HFFc6 (cell line): ENCODE measurements around the gene CBX5. TPM values are rescaled to one million over a fixed set of nuclear protein-coding genes. Genes with fewer than 3 reads are reported as not detected.
"Not testable (repeated sequence)": the region's sequence is repeated elsewhere in the genome, so short reads cannot be mapped to it uniquely, and the experiment has no call there.

Source experiments
- DNase-seq: peaks from one replicate; pipeline ENCODE4 v3.0.0-alpha.2; 2018
- H3K27ac Mint-ChIP-seq: 2 replicates; pipeline ENCODE4 v1.8.0; 2020; ENCODE audit warnings: mild to moderate bottlenecking, mixed read lengths
- H3K27me3 Mint-ChIP-seq: 2 replicates; pipeline ENCODE4 v1.8.0; 2021; ENCODE audit warnings: mild to moderate bottlenecking, moderate library complexity, mixed read lengths; ENCODE audit not compliant: insufficient read depth
- H3K36me3 Mint-ChIP-seq: 2 replicates; pipeline ENCODE4 v1.8.0; 2021; ENCODE audit warnings: low read depth, mixed read lengths
- H3K4me1 Mint-ChIP-seq: 2 replicates; pipeline ENCODE4 v1.8.0; 2020; ENCODE audit warnings: low read depth, mixed read lengths
- H3K4me3 Mint-ChIP-seq: 2 replicates; pipeline ENCODE4 v1.8.0; 2020; ENCODE audit warnings: mild to moderate bottlenecking, moderate library complexity, mixed read lengths
- H3K9me3 Mint-ChIP-seq: 2 replicates; pipeline ENCODE4 v1.8.0; 2020; ENCODE audit warnings: mild to moderate bottlenecking, mixed read lengths
- CTCF ChIP-seq: fragments of 200-600 bp; sonication (generic); IDR thresholded peaks from 2 replicates; pipeline ENCODE4 v1.5.0; 2021; ENCODE audit warnings: antibody characterized with exemption, mild to moderate bottlenecking
- long read RNA-seq: library from polyadenylated mRNA; unstranded; transcript quantifications from one replicate; pipeline ENCODE4 v2.0.0, GENCODE V29; 2019
- total RNA-seq, 6 experiments: library from RNA; stranded (reverse); fragmentation: NEBNext Ultra II Directional; extraction: Animal tissue kit (Norgen Biotek cat#: 25700); gene quantifications; 2 replicates in 1 of 6; 3 replicates in 5 of 6; pipeline ENCODE4 v1.2.3, GENCODE V29; 2021

CBX5 gene
- total RNA-seq = 100 to 1,000 TPM in 4 of 6 experiments, 10 to 100 TPM in 2; 76.8 to 128 (median 117) TPM
- long read RNA-seq, full-length matches to known transcripts = 21 of 36 reads
- long read RNA-seq, partial matches to known transcripts = 11 of 36 reads
- long read RNA-seq, other reads (novel, unspliced or antisense) = 4 of 36 reads

GRCh38 chr12:54279632-54280467 is at the start of gene CBX5:
CBX5 (minus strand) TSS chr12:54280122; CDS start chr12:54257650, 22,472 bp downstream.
- Mint-ChIP-seq H3K36me3 (no peaks in the 10 kb centered on the region; the same call in none of the 2 replicates), H3K27me3 (peaks cover 3% of the 10 kb centered on the region), H3K4me3 (no peak within 1 kb of the TSS), H3K27ac (no peak within 1 kb of the TSS), H3K4me1 (peaks cover 50% of the 10 kb centered on the region), H3K9me3 (no peaks in the 10 kb centered on the region)
- DNase-seq = peak; percentile 100
- TF ChIP-seq CTCF = no peak

- Mint-ChIP-seq H3K36me3 (peaks cover 13% of the 10 kb centered on the region), H3K4me1 (peaks cover 58% of the 10 kb centered on the region), H3K4me3 (peak overlapping the region; percentile 65), H3K27ac (peak overlapping the region; percentile 61), H3K27me3 (no peaks in the 10 kb centered on the region; the same call in 1 of the 2 replicates), H3K9me3 (no peaks in the 10 kb centered on the region)
- no peak for TF ChIP-seq CTCF
- DNase-seq = no peak
Measured at GRCh38 chr12:54328595-54329337, 48.8 kb upstream of the CBX5 start.

GRCh38 chr12:54325442-54326109 is 45.7 kb upstream of the CBX5 start:
- not testable (repeated sequence) for DNase-seq, H3K27me3 Mint-ChIP-seq, H3K9me3 Mint-ChIP-seq
- Mint-ChIP-seq H3K4me3 (peak overlapping the region; percentile 97), H3K4me1 (peaks cover 45% of the 10 kb centered on the region), H3K27ac (peak overlapping the region; percentile 99), H3K36me3 (peaks cover 13% of the 10 kb centered on the region)

GRCh38 chr12:54324617-54325441 is 44.9 kb upstream of the CBX5 start, which contains the start of gene COPZ1:
COPZ1 (plus strand) TSS chr12:54325131; CDS start chr12:54325164, 33 bp downstream.
- H3K4me1 Mint-ChIP-seq = peaks cover 38% of the 10 kb centered on the region
- peaks cover 13% of the 10 kb centered on the region for H3K36me3 Mint-ChIP-seq
- TF ChIP-seq CTCF = peak; percentile 89
- no peaks in the 10 kb centered on the region; the same call in 1 of the 2 replicates for H3K27me3 Mint-ChIP-seq
- peak within 1 kb of the TSS; percentile 99 for H3K27ac Mint-ChIP-seq
- H3K4me3 Mint-ChIP-seq = peak within 1 kb of the TSS; percentile 97
- H3K9me3 Mint-ChIP-seq = no peaks in the 10 kb centered on the region
- peak; percentile 100 for DNase-seq

- H3K36me3 Mint-ChIP-seq = peaks cover 10% of the 10 kb centered on the region
- H3K27ac Mint-ChIP-seq = no peak overlapping the region
- TF ChIP-seq CTCF = no peak
- peaks cover 1% of the 10 kb centered on the region for H3K27me3 Mint-ChIP-seq
- H3K4me1 Mint-ChIP-seq = peaks cover 9% of the 10 kb centered on the region
- DNase-seq = no peak
- H3K4me3 Mint-ChIP-seq = no peak overlapping the region
- H3K9me3 Mint-ChIP-seq = no peaks in the 10 kb centered on the region
Measured at GRCh38 chr12:54321363-54321762, 41.4 kb upstream of the CBX5 start.

- not testable (repeated sequence) for H3K36me3 Mint-ChIP-seq, H3K4me1 Mint-ChIP-seq, H3K9me3 Mint-ChIP-seq, DNase-seq, H3K4me3 Mint-ChIP-seq, H3K27me3 Mint-ChIP-seq, H3K27ac Mint-ChIP-seq
Measured at GRCh38 chr12:54312309-54312708, 32.4 kb upstream of the CBX5 start.
